HepG2 (cell line): ENCODE results near the gene BBIP1. TPM values are rescaled to one million over a fixed set of nuclear protein-coding genes. Genes with fewer than 3 reads are reported as not detected.

Source experiments
- ETV6 ChIP-seq: sonication (generic); formaldehyde crosslinking; conservative IDR thresholded peaks from 2 replicates; pipeline ENCODE4 v1.4.0; 2020; ENCODE audit warnings: missing genetic modification reagents
- HOXD1 ChIP-seq: sonication (generic); formaldehyde crosslinking; IDR thresholded peaks from 2 replicates; pipeline ENCODE4 v1.5.0; 2020; ENCODE audit warnings: missing genetic modification reagents
- ISL2 ChIP-seq: sonication (generic); formaldehyde crosslinking; IDR thresholded peaks from 2 replicates; pipeline ENCODE4 v1.5.0; 2020; ENCODE audit warnings: missing genetic modification reagents
- KLF12 ChIP-seq: sonication (generic); formaldehyde crosslinking; IDR thresholded peaks from 2 replicates; pipeline ENCODE4 v1.4.0; 2020; ENCODE audit warnings: missing genetic modification reagents, borderline replicate concordance
- NFAT5 ChIP-seq: sonication (generic); formaldehyde crosslinking; IDR thresholded peaks from 2 replicates; pipeline ENCODE4 v1.4.0; 2020; ENCODE audit warnings: missing genetic modification reagents
- PRDM10 ChIP-seq: sonication (generic); formaldehyde crosslinking; IDR thresholded peaks from 2 replicates; pipeline ENCODE4 v1.4.0; 2020; ENCODE audit warnings: low read depth, missing genetic modification reagents
- SOX6 ChIP-seq, 2 experiments: fragments of 450-650 bp in 1 of 2; sonication (generic) in 1 of 2; formaldehyde crosslinking in 1 of 2; IDR thresholded peaks; 2 replicates each; pipeline versions ENCODE4 v1.4.0 to v1.6.1; 2017 to 2020; ENCODE audit warnings: antibody characterized with exemption in 1 of 2, mild to moderate bottlenecking in 1 of 2, missing genetic modification reagents in 1 of 2
- TFE3 ChIP-seq: IDR thresholded peaks from 2 replicates; pipeline ENCODE4 v1.6.1; 2016
- ZBTB7B ChIP-seq: sonication (generic); formaldehyde crosslinking; IDR thresholded peaks from 2 replicates; pipeline ENCODE4 v1.4.0; 2020; ENCODE audit warnings: missing genetic modification reagents
- ZFY ChIP-seq: sonication (generic); formaldehyde crosslinking; IDR thresholded peaks from 2 replicates; pipeline ENCODE4 v1.4.0; 2020; ENCODE audit warnings: missing genetic modification reagents
- ZNF160 ChIP-seq: sonication (generic); formaldehyde crosslinking; IDR thresholded peaks from 2 replicates; pipeline ENCODE4 v1.8.0; 2022; ENCODE audit warnings: mild to moderate bottlenecking, inconsistent platforms, missing genetic modification reagents
- ZNF33A ChIP-seq: sonication (generic); formaldehyde crosslinking; IDR thresholded peaks from 2 replicates; pipeline ENCODE4 v1.5.1; 2020; ENCODE audit warnings: missing genetic modification reagents, mild to moderate bottlenecking, moderate library complexity, borderline replicate concordance
- ZNF557 ChIP-seq: sonication (generic); formaldehyde crosslinking; IDR thresholded peaks from 2 replicates; pipeline ENCODE4 v1.4.0; 2020; ENCODE audit warnings: missing genetic modification reagents
- ZNF567 ChIP-seq: sonication (generic); formaldehyde crosslinking; IDR thresholded peaks from 2 replicates; pipeline ENCODE4 v1.8.1; 2023; ENCODE audit warnings: mild to moderate bottlenecking, missing genetic modification reagents, borderline replicate concordance
- ZNF572 ChIP-seq: sonication (generic); formaldehyde crosslinking; IDR thresholded peaks from 2 replicates; pipeline ENCODE4 v1.5.1; 2020; ENCODE audit warnings: mild to moderate bottlenecking, missing genetic modification reagents
- ZNF766 ChIP-seq: sonication (generic); formaldehyde crosslinking; IDR thresholded peaks from 2 replicates; pipeline ENCODE4 v1.5.0; 2020; ENCODE audit warnings: missing genetic modification reagents, borderline replicate concordance
- ZNF768 ChIP-seq: sonication (generic); formaldehyde crosslinking; IDR thresholded peaks from 2 replicates; pipeline ENCODE4 v1.4.0; 2020; ENCODE audit warnings: missing genetic modification reagents
- ZSCAN29 ChIP-seq: sonication (generic); formaldehyde crosslinking; conservative IDR thresholded peaks from 2 replicates; pipeline ENCODE4 v1.4.0; 2020; ENCODE audit warnings: mild to moderate bottlenecking, missing genetic modification reagents
- ZSCAN30 ChIP-seq: sonication (generic); formaldehyde crosslinking; IDR thresholded peaks from 2 replicates; pipeline ENCODE4 v1.5.0; 2020; ENCODE audit warnings: mild to moderate bottlenecking, missing genetic modification reagents
- polyA plus RNA-seq, 8 experiments: library from polyadenylated mRNA; depleted of rRNA in 3 of 8; stranded (reverse) in 7 of 8; unstranded in 1 of 8; fragments of >200 nt; fragmentation: Illumina TruSeq in 4 of 8; extraction: Trizol in 4 of 8; gene quantifications; 2 replicates each; pipeline versions ENCODE4 v1.2.1 to v1.2.3, GENCODE V29; 2011 to 2016; ENCODE audit warnings: low read depth in 4 of 8, missing spikeins in 1 of 8, mixed read lengths in 1 of 8; ENCODE audit not compliant: insufficient read depth in 1 of 8
- total RNA-seq, 5 experiments: library from RNA; depleted of rRNA; stranded (reverse); fragments of >200 nt; fragmentation: Illumina TruSeq; extraction: Trizol; gene quantifications; 2 replicates each; pipeline ENCODE4 v1.2.3, GENCODE V29; 2016; ENCODE audit warnings: low read depth in 1 of 5

Gene BBIP1
- total and polyA plus RNA-seq, 2 of the 13 experiments (the other 11 are each of a cell fraction or from before 2014, with no cell fraction given), result 18.3 to 24.1 TPM

GRCh38 chr10:110918643-110919348 is at the start of gene BBIP1 (continued):
- no peak for TF ChIP-seq PRDM10 (CRISPR knock-in tag)
- peak; percentile 71 for TF ChIP-seq ISL2 (CRISPR knock-in tag)
- peak; percentile 71; the same call in 1 of the 2 replicates for TF ChIP-seq ZNF567 (CRISPR knock-in tag)
- no peak for TF ChIP-seq ZNF557 (CRISPR knock-in tag)
- TF ChIP-seq TFE3 (CRISPR knock-in tag), result peak; percentile 38; the same call in 1 of the 2 replicates
- TF ChIP-seq ZSCAN29 (CRISPR knock-in tag), result 0 out of 2 replicates have a peak, but pooled peaks have one; percentile 16
- peak; percentile 86; the same call in 1 of the 2 replicates for TF ChIP-seq ZNF33A (CRISPR knock-in tag)
- TF ChIP-seq ZNF572 (CRISPR knock-in tag), result 0 out of 2 replicates have a peak, but pooled peaks have one; percentile 58
- peak; percentile 96 for TF ChIP-seq ZFY (CRISPR knock-in tag)
- no peak; the same call in 1 of the 2 replicates for TF ChIP-seq HOXD1 (CRISPR knock-in tag)
- TF ChIP-seq NFAT5 (CRISPR knock-in tag), result peak; percentile 81
- no peak; the same call in 1 of the 2 replicates for TF ChIP-seq ZBTB7B
- peak; percentile 67; the same call in 1 of the 2 replicates for TF ChIP-seq ZNF768 (CRISPR knock-in tag)
- peak; percentile 22; the same call in 1 of the 2 replicates for TF ChIP-seq ZNF160 (CRISPR knock-in tag)
- TF ChIP-seq SOX6 (IDR thresholded peaks at IDR 0.05), result no peak
- peak; percentile 63; the same call in 1 of the 2 replicates for TF ChIP-seq SOX6 (CRISPR knock-in tag; IDR thresholded peaks at IDR 0.05)
- TF ChIP-seq ETV6 (CRISPR knock-in tag), result 0 out of 2 replicates have a peak, but pooled peaks have one; percentile 28
- TF ChIP-seq ZSCAN30, result no peak
- TF ChIP-seq ZNF766 (CRISPR knock-in tag), result 0 out of 2 replicates have a peak, but pooled peaks have one; percentile 56
- TF ChIP-seq KLF12 (CRISPR knock-in tag), result peak; percentile 82
